Body of pancreas (tissue), 4 donors: ENCODE data around the gene TUFT1. TPM values are rescaled to one million over a fixed set of nuclear protein-coding genes. Genes with fewer than 3 reads are reported as not detected.
"Not testable (repeated sequence)": the region's sequence is repeated elsewhere in the genome, so short reads cannot be mapped to it uniquely, and the experiment has no call there.

Experiments
- ATAC-seq: fragments of 150-250 bp; one replicate; pipeline ENCODE4 v1.9.1; 2016
- DNase-seq, 4 donors: peaks; one replicate each; pipeline ENCODE4 v3.0.0-alpha.2; 2019
- H3K27ac ChIP-seq, 4 donors: fragments of 200-600 bp; sonication (generic); 1 replicate in 3 of 4; 2 replicates in 1 of 4; pipeline versions ENCODE4 v1.5.1 to v1.6.1; 2016 to 2019; ENCODE audit warnings: mild to moderate bottlenecking in 1 of 4, mixed read lengths in 1 of 4, moderate library complexity in 1 of 4
- H3K27me3 ChIP-seq, 2 donors: fragments of 200-600 bp; sonication (generic); one replicate each; pipeline ENCODE4 v1.6.0; 2016; ENCODE audit warnings: mild to moderate bottlenecking in 1 of 2
- H3K36me3 ChIP-seq, 2 donors: fragments of 200-600 bp; sonication (generic); replicated peaks in 1 of 2; 2 replicates each; pipeline ENCODE4 v1.5.1; 2016; ENCODE audit warnings: low read depth in 2 of 2; ENCODE audit not compliant: insufficient read depth in 1 of 2
- H3K4me1 ChIP-seq: fragments of 200-600 bp; sonication (generic); one replicate; pipeline ENCODE4 v1.6.0; 2016
- H3K4me3 ChIP-seq, 2 donors: fragments of 200-600 bp; sonication (generic); 1 replicate in 1 of 2; 2 replicates in 1 of 2; pipeline ENCODE4 v1.5.1; 2016 to 2019
- H3K9me3 ChIP-seq, 3 donors: fragments of 200-600 bp; sonication (generic); 1 replicate in 2 of 3; 2 replicates in 1 of 3; pipeline ENCODE4 v1.5.1; 2016
- POLR2A ChIP-seq, 3 donors: fragments of 450-650 bp; IDR thresholded peaks; one replicate each; pipeline ENCODE4 v1.6.1; 2016; ENCODE audit warnings: antibody characterized with exemption in 3 of 3, mild to moderate bottlenecking in 2 of 3
- WGBS, 2 donors: methylation state at CpG; one replicate each; pipeline ENCODE4 v1.1.5; 2017; 5-methylcytosine and 5-hydroxymethylcytosine counted together
- intact Hi-C: fragments of 100-400 bp; cut with DNase I; formaldehyde crosslinking; loops from one replicate; pipeline ENCODE4 v1.15.1; 2023
- total RNA-seq, 2 donors: library from RNA; depleted of rRNA; stranded (reverse); fragments of >200 nt; gene quantifications; one replicate each; pipeline ENCODE4 v1.1.0, GENCODE V29; 2016
- TF ChIP-seq, protein P1 (sequence below), 7 experiments: fragments of 450-650 bp in 4 of 7; fragments of 200-600 bp in 3 of 7; sonication (generic) in 3 of 7; IDR thresholded peaks; one replicate each; pipeline ENCODE4 v1.5.1; 2016 to 2019; ENCODE audit warnings: antibody characterized with exemption in 7 of 7

TUFT1 gene
- total RNA-seq, 2 donors from 2014 or later: 10.9 to 17.1 TPM

- DNase-seq (no peak), ATAC-seq (no peak)
- peak overlapping the region in 1 of 4 donors; percentile 3 for H3K27ac ChIP-seq
- TF ChIP-seq POLR2A (IDR thresholded peaks at IDR 0.05): no peak
- TF ChIP-seq, protein P1, sequence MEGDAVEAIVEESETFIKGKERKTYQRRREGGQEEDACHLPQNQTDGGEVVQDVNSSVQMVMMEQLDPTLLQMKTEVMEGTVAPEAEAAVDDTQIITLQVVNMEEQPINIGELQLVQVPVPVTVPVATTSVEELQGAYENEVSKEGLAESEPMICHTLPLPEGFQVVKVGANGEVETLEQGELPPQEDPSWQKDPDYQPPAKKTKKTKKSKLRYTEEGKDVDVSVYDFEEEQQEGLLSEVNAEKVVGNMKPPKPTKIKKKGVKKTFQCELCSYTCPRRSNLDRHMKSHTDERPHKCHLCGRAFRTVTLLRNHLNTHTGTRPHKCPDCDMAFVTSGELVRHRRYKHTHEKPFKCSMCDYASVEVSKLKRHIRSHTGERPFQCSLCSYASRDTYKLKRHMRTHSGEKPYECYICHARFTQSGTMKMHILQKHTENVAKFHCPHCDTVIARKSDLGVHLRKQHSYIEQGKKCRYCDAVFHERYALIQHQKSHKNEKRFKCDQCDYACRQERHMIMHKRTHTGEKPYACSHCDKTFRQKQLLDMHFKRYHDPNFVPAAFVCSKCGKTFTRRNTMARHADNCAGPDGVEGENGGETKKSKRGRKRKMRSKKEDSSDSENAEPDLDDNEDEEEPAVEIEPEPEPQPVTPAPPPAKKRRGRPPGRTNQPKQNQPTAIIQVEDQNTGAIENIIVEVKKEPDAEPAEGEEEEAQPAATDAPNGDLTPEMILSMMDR (IDR thresholded peaks at IDR 0.05): no peak
- H3K9me3 ChIP-seq: no peaks in the 10 kb centered on the region
- no peak overlapping the region for H3K4me3 ChIP-seq
- peaks cover 5 to 20% of the 10 kb centered on the region in 2 donors for H3K36me3 ChIP-seq
- no peaks in the 10 kb centered on the region for H3K27me3 ChIP-seq
- H3K4me1 ChIP-seq: peaks cover 41% of the 10 kb centered on the region
- WGBS, 2 donors: 80 to 82% methylated on average over 4 of the region's 4 CpGs
- intact Hi-C loops: no loop called here
Measured at GRCh38 chr1:151520359-151520758, 19.8 kb upstream of the TUFT1 start.

- ATAC-seq, H3K9me3 ChIP-seq, H3K27ac ChIP-seq, H3K27me3 ChIP-seq, intact Hi-C loops, H3K4me3 ChIP-seq, DNase-seq: not testable (repeated sequence)
- 88% methylated on average over 7 of the region's 7 CpGs for WGBS, 2 donors
- Histone ChIP-seq H3K36me3 (peaks cover 15 to 27% of the 10 kb centered on the region in 2 donors), H3K4me1 (peaks cover 20% of the 10 kb centered on the region)
Measured at GRCh38 chr1:151522427-151522826, 17.7 kb upstream of the TUFT1 start.

DNA sequence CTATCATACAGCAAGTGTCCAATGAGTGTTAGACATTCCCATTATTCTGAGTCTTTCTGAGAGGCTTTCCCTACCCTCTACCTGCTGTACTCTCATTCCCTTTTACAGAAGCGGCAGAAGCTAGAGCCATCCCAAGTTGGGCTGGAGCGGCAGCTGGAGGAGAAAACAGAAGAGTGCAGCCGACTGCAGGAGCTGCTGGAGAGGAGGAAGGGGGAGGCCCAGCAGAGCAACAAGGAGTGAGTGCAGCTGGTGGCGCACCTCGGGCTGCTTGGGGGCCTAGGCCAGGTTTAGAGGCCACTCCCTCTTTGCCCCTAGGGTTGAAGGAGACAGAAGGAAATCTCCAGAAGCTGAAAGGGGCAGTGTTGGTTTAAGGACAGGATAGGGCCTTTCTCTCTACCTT lies 16.8 kb upstream of the TUFT1 start:
- DNase-seq (no peak), ATAC-seq (no peak)
- no peak for TF ChIP-seq POLR2A (IDR thresholded peaks at IDR 0.05)
- TF ChIP-seq, protein P1 (IDR thresholded peaks at IDR 0.05): no peak
- H3K27ac ChIP-seq: no peak overlapping the region
- H3K9me3 ChIP-seq: no peaks in the 10 kb centered on the region
- WGBS, 2 donors: 78 to 90% methylated on average over 5 of the region's 5 CpGs
- H3K4me1 ChIP-seq: peaks cover 17% of the 10 kb centered on the region
- intact Hi-C loops: no loop called here
- H3K36me3 ChIP-seq: peaks cover 15 to 27% of the 10 kb centered on the region in 2 donors
- no peaks in the 10 kb centered on the region for H3K27me3 ChIP-seq
- no peak overlapping the region for H3K4me3 ChIP-seq

- no peaks in the 10 kb centered on the region for H3K27me3 ChIP-seq
- no peaks in the 10 kb centered on the region for H3K9me3 ChIP-seq
- no peak for ATAC-seq
- WGBS, 2 donors: 91 to 98% methylated on average over 7 of the region's 7 CpGs
- H3K27ac ChIP-seq: no peak overlapping the region
- TF ChIP-seq, protein P1 (IDR thresholded peaks at IDR 0.05): no peak
- no peak for TF ChIP-seq POLR2A (IDR thresholded peaks at IDR 0.05)
- peaks cover 16 to 30% of the 10 kb centered on the region in 2 donors for H3K36me3 ChIP-seq
- intact Hi-C loops: no loop called here
- DNase-seq: no peak
- H3K4me1 ChIP-seq: peaks cover 11% of the 10 kb centered on the region
- no peak overlapping the region for H3K4me3 ChIP-seq
Measured at GRCh38 chr1:151524736-151525135, 15.4 kb upstream of the TUFT1 start.

GRCh38 chr1:151526735-151527525 lies 13.2 kb upstream of the TUFT1 start:
- H3K27me3 ChIP-seq: no peaks in the 10 kb centered on the region
- 77% methylated on average over 7 of the region's 7 CpGs for WGBS, 2 donors
- no peak overlapping the region for H3K27ac ChIP-seq
- H3K4me1 ChIP-seq: no peaks in the 10 kb centered on the region
- no peak overlapping the region for H3K4me3 ChIP-seq
- ATAC-seq (no peak), DNase-seq (no peak)
- H3K36me3 ChIP-seq: peaks cover 20 to 44% of the 10 kb centered on the region in 2 donors
- H3K9me3 ChIP-seq: no peaks in the 10 kb centered on the region
- TF ChIP-seq POLR2A (IDR thresholded peaks at IDR 0.05): no peak
- TF ChIP-seq, protein P1 (IDR thresholded peaks at IDR 0.05): no peak
- intact Hi-C loops: no loop called here
